HEK293 (cell line): ENCODE data around the gene SLC6A16.

Experiments
- CTCF ChIA-PET: fragments of 350-600 bp; formaldehyde crosslinking; extraction: SDS; loops from one replicate; lab custom pipeline; 2021; ENCODE audit warnings: antibody characterized with exemption; lab: Yijun Ruan, JAX
- POLR2A ChIA-PET: fragments of 300-600 bp; formaldehyde crosslinking; extraction: SDS; loops from one replicate; lab custom pipeline; 2020; ENCODE audit warnings: antibody characterized with exemption, inconsistent platforms; lab: Yijun Ruan, JAX
- H3K27ac ChIP-seq: fragments of 200-500 bp; sonication (Bioruptor generic); 2 replicates; pipeline ENCODE4 v1.5.1; 2014; ENCODE audit warnings: low read depth, low read length, control low read depth, inconsistent platforms; ENCODE audit errors: extremely low read depth
- H3K36me3 ChIP-seq, 2 experiments: fragments of 200-500 bp in 1 of 2; sonication (Bioruptor generic) in 1 of 2; 1 replicate in 1 of 2; 2 replicates in 1 of 2; pipeline ENCODE4 v1.5.1; 2014 to 2017; ENCODE audit warnings: inconsistent platforms in 2 of 2, low read length in 2 of 2; ENCODE audit not compliant: control insufficient read depth in 2 of 2, insufficient read depth in 1 of 2
- H3K4me1 ChIP-seq: fragments of 200-500 bp; sonication (Bioruptor generic); 2 replicates; pipeline ENCODE4 v1.5.1; 2014; ENCODE audit warnings: mild to moderate bottlenecking, low read length, inconsistent platforms; ENCODE audit not compliant: control insufficient read depth, insufficient read depth
- H3K4me3 ChIP-seq: 2 replicates; pipeline ENCODE4 v1.5.1; 2011; ENCODE audit warnings: low read depth, mild to moderate bottlenecking, control low read depth, low read length, moderate library complexity
- H3K9me3 ChIP-seq: fragments of 200-500 bp; sonication (Bioruptor generic); 2 replicates; pipeline ENCODE4 v1.5.1; 2014; ENCODE audit warnings: low read depth, low read length, inconsistent platforms; ENCODE audit not compliant: control insufficient read depth, insufficient read depth
- AEBP2 ChIP-seq: fragments of 450-650 bp; formaldehyde crosslinking; IDR thresholded peaks from 2 replicates; pipeline ENCODE4 v1.5.1; 2016; ENCODE audit warnings: missing biosample characterization, missing genetic modification characterization, borderline replicate concordance
- ATF2 ChIP-seq: fragments of 450-650 bp; formaldehyde crosslinking; IDR thresholded peaks from 2 replicates; pipeline ENCODE4 v1.5.1; 2016; ENCODE audit warnings: missing biosample characterization, missing genetic modification characterization, low read depth
- FEZF1 ChIP-seq: fragments of 450-650 bp; formaldehyde crosslinking; IDR thresholded peaks from 2 replicates; pipeline ENCODE4 v1.5.1; 2016; ENCODE audit warnings: missing biosample characterization, missing genetic modification characterization
- GLIS2 ChIP-seq: fragments of 450-650 bp; formaldehyde crosslinking; IDR thresholded peaks from 2 replicates; pipeline ENCODE4 v1.5.1; 2016; ENCODE audit warnings: missing biosample characterization, missing genetic modification characterization
- ZBTB10 ChIP-seq: fragments of 450-650 bp; formaldehyde crosslinking; IDR thresholded peaks from 2 replicates; pipeline ENCODE4 v1.5.1; 2016; ENCODE audit warnings: missing biosample characterization, missing genetic modification characterization
- ZBTB7A ChIP-seq: fragments of 450-650 bp; formaldehyde crosslinking; IDR thresholded peaks from 2 replicates; pipeline ENCODE4 v1.5.1; 2016; ENCODE audit warnings: low read depth, missing biosample characterization, missing genetic modification characterization
- ZNF214 ChIP-seq: fragments of 450-650 bp; formaldehyde crosslinking; IDR thresholded peaks from 2 replicates; pipeline ENCODE4 v1.5.1; 2017; ENCODE audit warnings: missing biosample characterization, mild to moderate bottlenecking, missing genetic modification characterization, borderline replicate concordance
- ZNF585B ChIP-seq: fragments of 450-650 bp; formaldehyde crosslinking; IDR thresholded peaks from 2 replicates; pipeline ENCODE4 v1.5.1; 2016; ENCODE audit warnings: missing biosample characterization, missing genetic modification characterization
- ZNF658 ChIP-seq: fragments of 450-650 bp; formaldehyde crosslinking; IDR thresholded peaks from 2 replicates; pipeline ENCODE4; 2016; ENCODE audit warnings: missing biosample characterization, missing genetic modification characterization
- ZNF670 ChIP-seq: fragments of 450-650 bp; formaldehyde crosslinking; IDR thresholded peaks from 2 replicates; pipeline ENCODE4 v1.5.1; 2016; ENCODE audit warnings: missing biosample characterization, missing genetic modification characterization, low read depth
- ZNF747 ChIP-seq: fragments of 450-650 bp; formaldehyde crosslinking; IDR thresholded peaks from 2 replicates; pipeline ENCODE4 v1.5.1; 2016; ENCODE audit warnings: missing biosample characterization, missing genetic modification characterization
- ZNF792 ChIP-seq: fragments of 450-650 bp; formaldehyde crosslinking; IDR thresholded peaks from 2 replicates; pipeline ENCODE4 v1.5.1; 2016; ENCODE audit warnings: missing biosample characterization, missing genetic modification characterization

Gene SLC6A16

GRCh38 chr19:49338023-49338677 is 13.2 kb upstream of the SLC6A16 start:
- H3K4me3 ChIP-seq = no peak overlapping the region

GRCh38 chr19:49337267-49338022 is 12.5 kb upstream of the SLC6A16 start:
- Histone ChIP-seq H3K9me3 (no peaks in the 10 kb centered on the region), H3K4me3 (no peak overlapping the region), H3K36me3 (peaks cover 0 to 21% of the 10 kb centered on the region in 2 experiments; a peak in 2 of 3 replicates), H3K27ac (no peak overlapping the region), H3K4me1 (peaks cover 7% of the 10 kb centered on the region; the same call in 1 of the 2 replicates)
- POLR2A ChIA-PET = interaction anchor here (0.6 to 0.7 kb wide), 2 partner anchors 15 to 887 kb away, joined by 3 to 9 read pairs; no protein-coding TSS in a partner anchor
- CTCF ChIA-PET = interaction anchor here (0.6 to 1.3 kb wide), 4 partner anchors 9 to 174 kb away, joined by 3 to 4 read pairs (median 3); no protein-coding TSS in a partner anchor
- TF ChIP-seq FEZF1 (tag by site-specific recombination) (no peak), ATF2 (tag by site-specific recombination) (no peak), AEBP2 (no peak), ZNF658 (no peak), ZNF670 (no peak), GLIS2 (tag by site-specific recombination) (no peak), ZBTB7A (tag by site-specific recombination) (no peak), ZNF792 (tag by site-specific recombination) (no peak), ZNF585B (tag by site-specific recombination) (no peak)

More at GRCh38 chr19:49338023-49338677, 13.2 kb upstream of the SLC6A16 start:
- H3K36me3 ChIP-seq = peaks cover 4 to 28% of the 10 kb centered on the region in 2 experiments
- peaks cover 7% of the 10 kb centered on the region; the same call in 1 of the 2 replicates for H3K4me1 ChIP-seq
- TF ChIP-seq ZNF214 = no peak
- 0 out of 2 replicates have a peak, but pooled peaks have one; percentile 48 for TF ChIP-seq ZBTB10 (tag by site-specific recombination)
- TF ChIP-seq ZNF747 (tag by site-specific recombination) = no peak
- no peaks in the 10 kb centered on the region for H3K9me3 ChIP-seq
- POLR2A ChIA-PET = no interaction called here
- H3K27ac ChIP-seq = no peak overlapping the region
- CTCF ChIA-PET = interaction anchor here (1.3 kb wide), 1 partner anchor 16 kb away, joined by 3 read pairs; no protein-coding TSS in a partner anchor
